Measurements from ENCODE around the gene FDXACB1. TPM values are rescaled to one million over a fixed set of nuclear protein-coding genes. Genes with fewer than 3 reads are reported as not detected.

FDXACB1 gene
- total RNA-seq, 2 donors from 2014 or later: 0.90 to 2.0 TPM

DNA sequence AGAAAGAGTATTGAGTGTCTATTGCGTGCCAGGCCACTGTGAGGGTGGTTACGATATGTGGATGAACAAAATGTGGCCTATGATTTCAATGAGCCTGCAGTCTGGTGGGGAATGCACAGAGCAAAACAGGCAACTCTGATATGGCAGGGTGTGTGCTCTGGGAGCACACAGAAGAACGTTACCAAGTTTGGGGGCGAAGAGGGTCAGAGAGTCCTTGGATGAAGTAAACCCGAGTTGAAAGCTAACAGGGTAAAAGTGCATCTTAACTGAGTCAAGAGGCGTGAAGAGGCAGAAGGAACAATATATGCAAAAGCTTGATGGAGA lies 634 bp upstream of the FDXACB1 start:
- TF ChIP-seq, protein P1, sequence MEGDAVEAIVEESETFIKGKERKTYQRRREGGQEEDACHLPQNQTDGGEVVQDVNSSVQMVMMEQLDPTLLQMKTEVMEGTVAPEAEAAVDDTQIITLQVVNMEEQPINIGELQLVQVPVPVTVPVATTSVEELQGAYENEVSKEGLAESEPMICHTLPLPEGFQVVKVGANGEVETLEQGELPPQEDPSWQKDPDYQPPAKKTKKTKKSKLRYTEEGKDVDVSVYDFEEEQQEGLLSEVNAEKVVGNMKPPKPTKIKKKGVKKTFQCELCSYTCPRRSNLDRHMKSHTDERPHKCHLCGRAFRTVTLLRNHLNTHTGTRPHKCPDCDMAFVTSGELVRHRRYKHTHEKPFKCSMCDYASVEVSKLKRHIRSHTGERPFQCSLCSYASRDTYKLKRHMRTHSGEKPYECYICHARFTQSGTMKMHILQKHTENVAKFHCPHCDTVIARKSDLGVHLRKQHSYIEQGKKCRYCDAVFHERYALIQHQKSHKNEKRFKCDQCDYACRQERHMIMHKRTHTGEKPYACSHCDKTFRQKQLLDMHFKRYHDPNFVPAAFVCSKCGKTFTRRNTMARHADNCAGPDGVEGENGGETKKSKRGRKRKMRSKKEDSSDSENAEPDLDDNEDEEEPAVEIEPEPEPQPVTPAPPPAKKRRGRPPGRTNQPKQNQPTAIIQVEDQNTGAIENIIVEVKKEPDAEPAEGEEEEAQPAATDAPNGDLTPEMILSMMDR (IDR thresholded peaks at IDR 0.05): no peak
- no peak for DNase-seq (ENCODE audit: low spot score)
- peaks cover 0 to 14% of the 10 kb centered on the region in 2 donors for H3K4me1 ChIP-seq
- H3K27ac ChIP-seq: peak overlapping the region; percentile 94 to 95
- H3K4me3 ChIP-seq: peak overlapping the region; percentile 58 to 69
- H3K27me3 ChIP-seq: no peaks in the 10 kb centered on the region
- H3K9me3 ChIP-seq: no peaks in the 10 kb centered on the region
- no peaks in the 10 kb centered on the region for H3K36me3 ChIP-seq

DNA sequence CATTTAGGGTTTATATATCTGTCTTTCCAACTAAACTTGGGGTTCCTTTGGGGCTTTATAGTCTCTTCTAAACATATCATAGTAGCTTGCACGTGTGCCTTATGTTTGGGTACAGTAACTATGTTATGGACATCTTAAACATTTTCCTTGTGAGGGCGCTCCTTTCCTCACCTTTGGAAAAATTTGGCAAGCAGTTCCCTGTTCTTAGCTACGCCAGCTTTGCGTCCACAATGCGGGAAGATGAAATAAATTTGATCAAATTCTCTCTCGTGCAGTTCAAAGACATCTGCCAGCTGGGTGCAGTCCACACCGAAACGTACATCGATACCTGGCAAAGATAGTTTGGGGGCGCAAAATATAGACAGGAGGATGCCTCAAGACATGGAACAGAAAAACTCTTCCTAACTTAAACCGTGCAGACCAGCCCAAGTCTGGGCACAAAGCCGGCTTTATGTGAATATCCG lies 548 bp downstream of the FDXACB1 start:
- TF ChIP-seq, protein P1 (IDR thresholded peaks at IDR 0.05): no peak
- Histone ChIP-seq H3K9me3 (no peaks in the 10 kb centered on the region), H3K36me3 (no peaks in the 10 kb centered on the region), H3K4me1 (peaks cover 0 to 14% of the 10 kb centered on the region in 2 donors), H3K27ac (peak overlapping the region; percentile 94 to 95), H3K27me3 (no peaks in the 10 kb centered on the region), H3K4me3 (peak overlapping the region; percentile 58 to 69)
- no peak for DNase-seq (ENCODE audit: low spot score)

DNA sequence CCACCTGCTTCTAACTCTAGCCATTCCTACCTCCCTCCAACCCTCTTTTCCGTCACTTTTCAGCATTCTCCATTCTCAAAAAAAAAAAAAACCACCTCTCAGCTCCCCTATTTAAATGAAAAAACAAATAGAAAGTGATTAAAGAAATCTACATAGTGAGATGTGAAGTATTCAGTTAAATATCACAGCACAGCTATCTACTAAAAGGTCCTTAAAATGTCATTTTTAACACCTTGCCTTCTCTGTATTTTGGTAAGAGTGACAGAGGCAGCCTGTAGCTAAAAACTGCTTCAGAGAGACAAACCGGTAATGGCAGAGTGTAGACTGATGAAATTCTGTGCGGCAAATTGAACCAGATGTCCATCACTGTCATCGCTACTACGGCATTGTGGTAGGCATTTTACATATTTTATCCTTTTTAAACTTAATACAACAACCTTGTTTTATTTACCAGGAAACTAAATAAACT lies 7.2 kb downstream of the FDXACB1 start:
- DNase-seq (ENCODE audit: low spot score): no peak
- H3K9me3 ChIP-seq: no peaks in the 10 kb centered on the region
- H3K4me3 ChIP-seq: peak overlapping the region; percentile 81 to 94
- H3K27me3 ChIP-seq: no peaks in the 10 kb centered on the region
- peaks cover 0 to 6% of the 10 kb centered on the region in 2 donors for H3K4me1 ChIP-seq
- H3K27ac ChIP-seq: peak overlapping the region; percentile 91 to 94
- H3K36me3 ChIP-seq: peaks cover under 1% of the 10 kb centered on the region
- TF ChIP-seq, protein P1 (IDR thresholded peaks at IDR 0.05): no peak

DNA sequence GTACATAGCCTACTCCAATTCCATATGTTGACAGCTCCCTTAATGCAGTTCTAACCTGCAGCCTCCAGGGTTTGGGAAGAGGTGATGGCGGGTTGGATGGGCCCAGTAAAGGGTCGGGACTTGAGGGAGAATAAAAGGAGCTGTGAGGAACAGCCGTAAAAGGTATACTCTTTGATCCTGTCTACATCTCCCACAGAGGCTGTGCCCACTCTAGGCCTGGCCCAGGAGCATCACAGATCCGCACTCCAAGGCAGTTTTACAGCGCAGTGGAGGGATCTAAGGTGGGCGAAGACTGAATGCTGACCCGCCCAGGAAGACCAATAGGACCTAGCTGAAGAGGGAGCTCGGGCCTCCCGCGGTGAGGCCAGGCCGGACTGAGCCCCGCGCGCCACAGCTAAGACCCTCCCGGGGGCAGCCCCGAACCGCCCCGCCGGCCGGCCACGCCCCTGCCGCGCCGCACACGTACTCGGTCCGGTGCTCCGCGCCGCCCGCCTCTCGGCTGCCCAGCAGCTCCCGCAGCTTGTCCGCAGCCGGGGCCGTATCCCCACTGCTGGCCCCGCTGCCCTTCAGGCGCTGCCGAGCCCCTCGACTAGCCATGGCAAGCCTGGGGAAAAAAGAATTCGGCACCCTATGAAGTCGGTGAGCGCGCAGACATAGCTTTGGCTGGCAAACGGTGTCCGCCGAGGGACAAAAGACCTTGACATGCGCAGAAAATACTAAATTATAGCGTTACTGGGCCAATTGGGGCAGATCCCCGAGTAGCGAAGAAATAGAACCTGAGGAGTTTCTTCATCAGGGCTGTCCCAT lies 7.9 kb downstream of the FDXACB1 start, which contains the start of gene ALG9:
TSS of gene ALG9 (minus strand) at position 696 of the 807 bp plus-strand sequence. CDS start at position 597, 99 bp downstream.
- Histone ChIP-seq H3K4me1 (peaks cover 0 to 6% of the 10 kb centered on the region in 2 donors), H3K27me3 (no peaks in the 10 kb centered on the region), H3K4me3 (peak within 1 kb of the TSS; percentile 81 to 94), H3K9me3 (no peaks in the 10 kb centered on the region), H3K36me3 (peaks cover 7% of the 10 kb centered on the region), H3K27ac (peak within 1 kb of the TSS; percentile 91 to 94)
- TF ChIP-seq, protein P1 (IDR thresholded peaks at IDR 0.05): peak in 1 of 2 donors; percentile 38
- DNase-seq (ENCODE audit: low spot score): peak; percentile 76

DNA sequence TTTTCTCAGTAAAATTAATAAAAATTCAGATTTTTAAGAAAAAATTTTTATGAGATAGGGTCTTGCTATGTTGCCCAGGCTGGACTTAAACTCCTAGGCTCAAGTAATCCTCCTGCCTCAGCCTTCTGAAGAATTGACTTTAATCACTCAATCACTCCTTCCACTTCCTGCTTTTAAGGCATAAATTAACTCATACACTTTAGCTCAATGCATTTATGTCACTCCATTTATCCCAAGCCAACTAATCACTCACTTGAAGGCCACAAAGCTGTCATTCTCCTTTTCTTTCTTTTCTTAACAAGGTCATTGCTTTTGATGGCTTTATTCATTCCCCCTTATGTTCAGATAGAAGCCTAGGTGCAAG lies 8.5 kb downstream of the FDXACB1 start:
- TF ChIP-seq, protein P1 (IDR thresholded peaks at IDR 0.05): no peak
- H3K9me3 ChIP-seq: no peaks in the 10 kb centered on the region

More for the DNA sequence above, 8.5 kb downstream of the FDXACB1 start:
- Histone ChIP-seq H3K4me1 (peaks cover 0 to 6% of the 10 kb centered on the region in 2 donors), H3K27ac (peak overlapping the region; percentile 91 to 94), H3K27me3 (no peaks in the 10 kb centered on the region), H3K4me3 (peak overlapping the region; percentile 81 to 94), H3K36me3 (peaks cover 7% of the 10 kb centered on the region)
- DNase-seq (ENCODE audit: low spot score): no peak

All from right atrium auricular region (tissue), 2 donors.